ENCODE results near the gene TOPBP1. TPM values are rescaled to one million over a fixed set of nuclear protein-coding genes. Genes with fewer than 3 reads are reported as not detected.

TOPBP1 gene
- total and polyA plus RNA-seq, 2 experiments from 2014 or later: 15.8 to 42.2 TPM

DNA sequence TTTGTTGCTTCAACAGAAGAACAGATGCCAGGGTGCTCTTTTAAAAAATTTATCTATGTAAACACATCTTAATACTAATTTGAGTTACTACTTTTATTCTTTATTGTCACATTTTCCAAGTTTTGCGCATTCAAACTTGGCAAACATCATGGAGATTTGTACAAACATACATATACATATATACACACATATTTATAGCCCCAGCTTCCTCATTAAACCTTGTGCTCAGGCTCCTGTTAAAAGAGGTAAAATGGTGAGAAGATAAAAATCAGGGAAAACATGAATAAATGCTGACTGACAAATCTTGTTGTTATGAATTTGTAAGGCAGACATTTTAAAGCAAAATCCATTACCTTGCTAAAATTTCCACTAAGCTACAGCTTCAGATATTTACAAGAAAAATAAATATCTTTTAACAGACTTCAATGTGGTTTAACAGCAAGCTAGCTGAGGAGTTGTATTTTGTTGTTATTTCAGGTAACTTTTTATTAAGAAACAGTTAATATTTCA lies 61.1 kb downstream of the TOPBP1 start (continued):
- TF ChIP-seq, protein P1, sequence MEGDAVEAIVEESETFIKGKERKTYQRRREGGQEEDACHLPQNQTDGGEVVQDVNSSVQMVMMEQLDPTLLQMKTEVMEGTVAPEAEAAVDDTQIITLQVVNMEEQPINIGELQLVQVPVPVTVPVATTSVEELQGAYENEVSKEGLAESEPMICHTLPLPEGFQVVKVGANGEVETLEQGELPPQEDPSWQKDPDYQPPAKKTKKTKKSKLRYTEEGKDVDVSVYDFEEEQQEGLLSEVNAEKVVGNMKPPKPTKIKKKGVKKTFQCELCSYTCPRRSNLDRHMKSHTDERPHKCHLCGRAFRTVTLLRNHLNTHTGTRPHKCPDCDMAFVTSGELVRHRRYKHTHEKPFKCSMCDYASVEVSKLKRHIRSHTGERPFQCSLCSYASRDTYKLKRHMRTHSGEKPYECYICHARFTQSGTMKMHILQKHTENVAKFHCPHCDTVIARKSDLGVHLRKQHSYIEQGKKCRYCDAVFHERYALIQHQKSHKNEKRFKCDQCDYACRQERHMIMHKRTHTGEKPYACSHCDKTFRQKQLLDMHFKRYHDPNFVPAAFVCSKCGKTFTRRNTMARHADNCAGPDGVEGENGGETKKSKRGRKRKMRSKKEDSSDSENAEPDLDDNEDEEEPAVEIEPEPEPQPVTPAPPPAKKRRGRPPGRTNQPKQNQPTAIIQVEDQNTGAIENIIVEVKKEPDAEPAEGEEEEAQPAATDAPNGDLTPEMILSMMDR (conservative IDR thresholded peaks at IDR 0.05; ENCODE audit: low read depth in 2 of 2): no peak
- TF ChIP-seq, protein P2, sequence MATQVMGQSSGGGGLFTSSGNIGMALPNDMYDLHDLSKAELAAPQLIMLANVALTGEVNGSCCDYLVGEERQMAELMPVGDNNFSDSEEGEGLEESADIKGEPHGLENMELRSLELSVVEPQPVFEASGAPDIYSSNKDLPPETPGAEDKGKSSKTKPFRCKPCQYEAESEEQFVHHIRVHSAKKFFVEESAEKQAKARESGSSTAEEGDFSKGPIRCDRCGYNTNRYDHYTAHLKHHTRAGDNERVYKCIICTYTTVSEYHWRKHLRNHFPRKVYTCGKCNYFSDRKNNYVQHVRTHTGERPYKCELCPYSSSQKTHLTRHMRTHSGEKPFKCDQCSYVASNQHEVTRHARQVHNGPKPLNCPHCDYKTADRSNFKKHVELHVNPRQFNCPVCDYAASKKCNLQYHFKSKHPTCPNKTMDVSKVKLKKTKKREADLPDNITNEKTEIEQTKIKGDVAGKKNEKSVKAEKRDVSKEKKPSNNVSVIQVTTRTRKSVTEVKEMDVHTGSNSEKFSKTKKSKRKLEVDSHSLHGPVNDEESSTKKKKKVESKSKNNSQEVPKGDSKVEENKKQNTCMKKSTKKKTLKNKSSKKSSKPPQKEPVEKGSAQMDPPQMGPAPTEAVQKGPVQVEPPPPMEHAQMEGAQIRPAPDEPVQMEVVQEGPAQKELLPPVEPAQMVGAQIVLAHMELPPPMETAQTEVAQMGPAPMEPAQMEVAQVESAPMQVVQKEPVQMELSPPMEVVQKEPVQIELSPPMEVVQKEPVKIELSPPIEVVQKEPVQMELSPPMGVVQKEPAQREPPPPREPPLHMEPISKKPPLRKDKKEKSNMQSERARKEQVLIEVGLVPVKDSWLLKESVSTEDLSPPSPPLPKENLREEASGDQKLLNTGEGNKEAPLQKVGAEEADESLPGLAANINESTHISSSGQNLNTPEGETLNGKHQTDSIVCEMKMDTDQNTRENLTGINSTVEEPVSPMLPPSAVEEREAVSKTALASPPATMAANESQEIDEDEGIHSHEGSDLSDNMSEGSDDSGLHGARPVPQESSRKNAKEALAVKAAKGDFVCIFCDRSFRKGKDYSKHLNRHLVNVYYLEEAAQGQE (IDR thresholded peaks at IDR 0.05; ENCODE audit: unreplicated experiment): no peak
- no peak for TF ChIP-seq ZNF114 (CRISPR knock-in tag; IDR thresholded peaks at IDR 0.05)
- TF ChIP-seq EZH2phosphoT487 (IDR thresholded peaks at IDR 0.05; ENCODE audit: unreplicated experiment): no peak
- TF ChIP-seq, protein P3, sequence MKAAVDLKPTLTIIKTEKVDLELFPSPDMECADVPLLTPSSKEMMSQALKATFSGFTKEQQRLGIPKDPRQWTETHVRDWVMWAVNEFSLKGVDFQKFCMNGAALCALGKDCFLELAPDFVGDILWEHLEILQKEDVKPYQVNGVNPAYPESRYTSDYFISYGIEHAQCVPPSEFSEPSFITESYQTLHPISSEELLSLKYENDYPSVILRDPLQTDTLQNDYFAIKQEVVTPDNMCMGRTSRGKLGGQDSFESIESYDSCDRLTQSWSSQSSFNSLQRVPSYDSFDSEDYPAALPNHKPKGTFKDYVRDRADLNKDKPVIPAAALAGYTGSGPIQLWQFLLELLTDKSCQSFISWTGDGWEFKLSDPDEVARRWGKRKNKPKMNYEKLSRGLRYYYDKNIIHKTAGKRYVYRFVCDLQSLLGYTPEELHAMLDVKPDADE (IDR thresholded peaks at IDR 0.05): no peak
- TF ChIP-seq NANOG (IDR thresholded peaks at IDR 0.05; ENCODE audit: borderline replicate concordance): no peak
- no peak for TF ChIP-seq JUNB (IDR thresholded peaks at IDR 0.05; ENCODE audit: unreplicated experiment)
- no peak for TF ChIP-seq POLR2AphosphoS5 (IDR thresholded peaks at IDR 0.05; ENCODE audit: low read depth)
- no peak for TF ChIP-seq ZNF331 (CRISPR knock-in tag; IDR thresholded peaks at IDR 0.05; ENCODE audit: low read depth)
- no peak for TF ChIP-seq EZH2 (IDR thresholded peaks at IDR 0.05; ENCODE audit: low read depth, unreplicated experiment)
- TF ChIP-seq CREB1 (CRISPR knock-in tag; IDR thresholded peaks at IDR 0.05; ENCODE audit: low read depth): no peak
- no peak for TF ChIP-seq STAT1 (IDR thresholded peaks at IDR 0.05; ENCODE audit: unreplicated experiment)

DNA sequence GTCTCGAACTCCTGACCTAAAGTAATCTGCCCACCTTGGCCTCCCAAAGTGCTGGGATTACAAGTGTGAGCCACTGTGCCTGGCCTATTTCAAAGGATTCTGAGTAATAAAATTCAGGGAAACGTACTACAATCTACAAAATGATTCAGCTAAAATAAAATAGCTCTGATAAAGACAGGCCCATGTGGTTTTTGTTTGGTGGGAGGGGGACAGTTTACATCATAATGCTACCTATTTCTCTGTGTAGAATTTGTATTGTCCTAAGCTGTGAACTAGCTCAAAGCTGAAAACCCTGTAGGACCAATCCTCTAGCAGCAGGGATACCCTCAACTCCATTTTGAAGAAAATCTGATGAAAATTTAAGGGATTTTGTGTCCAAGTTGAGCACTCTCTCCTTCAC lies 62.5 kb downstream of the TOPBP1 start:
- ATAC-seq: peak; percentile 51
- Mint-ChIP-seq H3K27ac (no peak overlapping the region), H3K36me3 (ENCODE audit: low read depth) (peaks cover 9% of the 10 kb centered on the region; the same call in 1 of the 3 replicates)
- TF ChIP-seq, protein P3 (IDR thresholded peaks at IDR 0.05): no peak

More for the DNA sequence above, 62.5 kb downstream of the TOPBP1 start:
- no peaks in the 10 kb centered on the region for H3K9me3 Mint-ChIP-seq
- Histone ChIP-seq H4K20me1 (replicated peaks; ENCODE audit: insufficient read depth) (no peaks in the 10 kb centered on the region), H3F3A (replicated peaks; ENCODE audit: low read depth) (no peaks in the 10 kb centered on the region), H3K36me3 (ENCODE audit: insufficient read depth) (no peaks in the 10 kb centered on the region), H3K4me2 (peak overlapping the region; percentile 19; the same call in 1 of the 2 replicates), H3K27ac (ENCODE audit: low read depth) (no peak overlapping the region), H3K4me1 (ENCODE audit: insufficient read depth) (peaks cover 7% of the 10 kb centered on the region; the same call in 1 of the 2 replicates), H3K9me2 (ENCODE audit: insufficient read depth) (no peaks in the 10 kb centered on the region), H2AFZ (no peak overlapping the region), H3K4me3 (no peak overlapping the region), H3K79me2 (replicated peaks; ENCODE audit: insufficient read depth) (no peaks in the 10 kb centered on the region), H3K27me3 (ENCODE audit: insufficient read depth) (no peaks in the 10 kb centered on the region)
- DNase-seq (ENCODE audit: low spot score): peak; percentile 17
- peaks cover 1% of the 10 kb centered on the region for H3K27me3 Mint-ChIP-seq (ENCODE audit: insufficient read depth, low read depth, poor library complexity)
- H3K4me3 Mint-ChIP-seq: no peak overlapping the region
- H3K4me1 Mint-ChIP-seq: no peaks in the 10 kb centered on the region
